DND-41 (cell line): ENCODE measurements around the gene DHX32.

Experiments used
- CTCF ChIP-seq: IDR thresholded peaks from 2 replicates; pipeline ENCODE4 v1.5.1; 2012; ENCODE audit warnings: borderline replicate concordance, low read length, moderate library complexity, mild to moderate bottlenecking; ENCODE audit not compliant: poor library complexity, severe bottlenecking; ENCODE audit errors: extremely low read depth
- EZH2 ChIP-seq: IDR thresholded peaks from 3 replicates; pipeline ENCODE4 v1.6.1; 2012; ENCODE audit warnings: borderline replicate concordance, low read depth, mild to moderate bottlenecking, moderate library complexity, low read length, inconsistent platforms; ENCODE audit not compliant: severe bottlenecking

DNA sequence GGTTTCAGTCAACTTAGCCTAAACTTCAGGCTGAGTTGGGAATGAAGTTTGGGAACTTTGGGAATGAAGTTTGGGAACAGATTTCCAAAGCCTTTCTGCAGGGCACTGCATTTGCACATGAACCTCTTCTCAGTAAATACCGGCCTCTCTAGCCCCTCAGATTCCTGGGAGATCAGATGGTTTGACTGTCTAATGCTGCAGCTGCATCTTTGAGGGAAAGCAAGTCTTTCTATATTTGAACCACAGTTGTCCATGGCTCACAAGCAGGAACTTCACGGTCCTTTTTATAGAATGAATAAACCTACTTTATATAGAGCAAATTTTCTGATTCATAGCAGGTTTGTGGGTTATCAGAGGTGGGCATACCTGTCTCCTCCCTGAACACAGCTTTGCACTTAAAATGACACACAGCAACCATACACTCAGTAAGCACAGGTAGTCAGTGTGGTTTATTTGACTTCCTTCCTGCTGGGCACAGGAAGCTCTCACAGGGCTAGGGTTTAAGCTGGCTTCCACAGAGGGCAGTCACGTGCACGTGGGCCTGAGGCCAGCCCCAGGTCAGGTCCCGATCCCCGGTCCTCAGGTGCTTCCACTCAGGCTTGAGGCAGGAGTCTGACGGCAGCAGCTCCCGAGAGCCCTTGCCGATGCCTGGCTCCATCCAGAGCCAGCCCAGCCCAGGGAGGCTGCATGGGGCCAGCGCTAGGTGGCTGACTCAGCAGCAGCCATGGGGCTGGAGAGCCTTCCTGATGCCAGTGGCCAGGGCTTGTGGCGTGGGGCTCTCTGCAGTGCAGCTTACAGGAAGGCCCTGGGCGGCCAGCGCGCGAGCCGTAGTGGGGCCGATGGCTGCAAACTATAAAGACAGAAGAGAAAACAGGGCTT is 92.7 kb downstream of the DHX32 start:
- TF ChIP-seq CTCF (no peak), EZH2 (no peak)
